PC-9 (cell line): ENCODE data around the gene VTA1.

Source experiments
- CTCF ChIP-seq: fragments of 200-600 bp; sonication (generic); conservative IDR thresholded peaks from 2 replicates; pipeline ENCODE4 v1.6.1; 2017; ENCODE audit warnings: mixed run types, antibody characterized with exemption, mild to moderate bottlenecking, moderate library complexity
- EZH2 ChIP-seq: fragments of 200-600 bp; sonication (generic); IDR thresholded peaks from 2 replicates; pipeline ENCODE4 v1.8.0; 2017; ENCODE audit warnings: antibody characterized with exemption, low read depth

- TF ChIP-seq CTCF (no peak), EZH2 (no peak)
Observed at GRCh38 chr6:142235791-142236190, 88.7 kb downstream of the VTA1 start.
